Stimulated activated CD8-positive, alpha-beta memory T cell treated with anti-CD3 and anti-CD28 coated beads, Interleukin-12 subunit alpha, Interleukin-12 subunit beta, amount 100 ng/mL, for 1 hour (primary cell): Measurements from ENCODE around the gene VDAC1.
"Not testable (repeated sequence)": the region's sequence is repeated elsewhere in the genome, so short reads cannot be mapped to it uniquely, and the experiment has no call there.

Source experiments
- DNase-seq: peaks from one replicate; pipeline ENCODE4 v3.0.0-alpha.2; 2020; ENCODE audit warnings: low read depth

VDAC1 gene

GRCh38 chr5:134004626-134005416, at the start of gene VDAC1:
VDAC1 (minus strand) TSS chr5:134004975; CDS start chr5:133993012, 11,963 bp downstream.
- DNase-seq = peak; percentile 61

GRCh38 chr5:134053840-134054338, 49.1 kb upstream of the VDAC1 start:
- DNase-seq = no peak

- DNase-seq = no peak
Observed at GRCh38 chr5:134053314-134053839, 48.6 kb upstream of the VDAC1 start.

- no peak for DNase-seq
Observed at GRCh38 chr5:134051305-134051704, 46.5 kb upstream of the VDAC1 start.

- no peak for DNase-seq
Observed at GRCh38 chr5:134048864-134049263, 44.1 kb upstream of the VDAC1 start.

- DNase-seq = no peak
Observed at GRCh38 chr5:134047687-134048056, 42.9 kb upstream of the VDAC1 start.

GRCh38 chr5:134046801-134047686, 42.3 kb upstream of the VDAC1 start:
- DNase-seq = no peak

GRCh38 chr5:134046330-134046729, 41.6 kb upstream of the VDAC1 start:
- DNase-seq = no peak

GRCh38 chr5:134043793-134044792, 39.3 kb upstream of the VDAC1 start:
- DNase-seq = no peak

GRCh38 chr5:134041570-134042411, 37.0 kb upstream of the VDAC1 start:
- DNase-seq = no peak

- no peak for DNase-seq
Observed at GRCh38 chr5:134038138-134038537, 33.4 kb upstream of the VDAC1 start.

- DNase-seq = no peak
Observed at GRCh38 chr5:134037160-134037559, 32.4 kb upstream of the VDAC1 start.

- no peak for DNase-seq
Observed at GRCh38 chr5:134034326-134034725, 29.6 kb upstream of the VDAC1 start.

- not testable (repeated sequence) for DNase-seq
Observed at GRCh38 chr5:134030303-134030964, 25.7 kb upstream of the VDAC1 start.

GRCh38 chr5:134029156-134029555, 24.4 kb upstream of the VDAC1 start:
- no peak for DNase-seq

GRCh38 chr5:134028496-134028895, 23.7 kb upstream of the VDAC1 start:
- DNase-seq = no peak

GRCh38 chr5:134027288-134027615, 22.5 kb upstream of the VDAC1 start:
- no peak for DNase-seq

GRCh38 chr5:134026521-134027287, 21.9 kb upstream of the VDAC1 start:
- no peak for DNase-seq

GRCh38 chr5:134025786-134026185, 21.0 kb upstream of the VDAC1 start:
- no peak for DNase-seq
